ENCODE data around the gene C2CD5.
"Not testable (repeated sequence)": the region's sequence is repeated elsewhere in the genome, so short reads cannot be mapped to it uniquely, and the experiment has no call there.

C2CD5 gene

GRCh38 chr12:22481547-22482104 lies 62.7 kb downstream of the C2CD5 start:
- TF ChIP-seq EZH2phosphoT487 (conservative IDR thresholded peaks at IDR 0.05; ENCODE audit: low read length), result no peak
- TF ChIP-seq CTCF (IDR thresholded peaks at IDR 0.05; ENCODE audit: insufficient read depth, low read length, poor library complexity, severe bottlenecking), result no peak
- Histone ChIP-seq H3K4me3 (ENCODE audit: insufficient read depth, low read length, poor library complexity, severe bottlenecking) (no peak overlapping the region), H3K9ac (ENCODE audit: low read length) (no peak overlapping the region), H4K20me1 (ENCODE audit: low read depth, low read length) (no peaks in the 10 kb centered on the region), H2AFZ (ENCODE audit: low read depth, low read length, severe bottlenecking) (no peak overlapping the region), H3K4me2 (ENCODE audit: low read depth, low read length, poor library complexity, severe bottlenecking) (no peak overlapping the region), H3K9me3 (ENCODE audit: insufficient read depth, low read length) (no peaks in the 10 kb centered on the region), H3K79me2 (ENCODE audit: insufficient read depth, low read length) (no peaks in the 10 kb centered on the region), H3F3A (ENCODE audit: insufficient read depth) (peaks cover 3% of the 10 kb centered on the region; the same call in 1 of the 2 replicates), H3K27me3 (ENCODE audit: low read length) (no peaks in the 10 kb centered on the region), H3K27ac (ENCODE audit: low read depth, low read length) (no peak overlapping the region), H3K9me2 (replicated peaks; ENCODE audit: insufficient read depth, low read length) (no peaks in the 10 kb centered on the region), H3K36me3 (ENCODE audit: low read length) (peaks cover 11% of the 10 kb centered on the region; the same call in 1 of the 2 replicates)

- not testable (repeated sequence) for H3K4me2 ChIP-seq (ENCODE audit: low read depth, low read length, poor library complexity, severe bottlenecking); H4K20me1 ChIP-seq (ENCODE audit: low read depth, low read length); H3K79me2 ChIP-seq (ENCODE audit: insufficient read depth, low read length); H3K9me2 ChIP-seq (replicated peaks; ENCODE audit: insufficient read depth, low read length); H3K27ac ChIP-seq (ENCODE audit: low read depth, low read length); H2AFZ ChIP-seq (ENCODE audit: low read depth, low read length, severe bottlenecking); H3K4me3 ChIP-seq (ENCODE audit: insufficient read depth, low read length, poor library complexity, severe bottlenecking); H3F3A ChIP-seq (ENCODE audit: insufficient read depth); H3K9me3 ChIP-seq (ENCODE audit: insufficient read depth, low read length); H3K27me3 ChIP-seq (ENCODE audit: low read length); H3K9ac ChIP-seq (ENCODE audit: low read length)
- peaks cover 16% of the 10 kb centered on the region; the same call in 1 of the 2 replicates for H3K36me3 ChIP-seq (ENCODE audit: low read length)
Observed at GRCh38 chr12:22480814-22481213, 63.5 kb downstream of the C2CD5 start.

GRCh38 chr12:22480016-22480415 lies 64.3 kb downstream of the C2CD5 start:
- H3K9ac ChIP-seq (ENCODE audit: low read length), result no peak overlapping the region
- no peak overlapping the region for H3K4me3 ChIP-seq (ENCODE audit: insufficient read depth, low read length, poor library complexity, severe bottlenecking)
- no peaks in the 10 kb centered on the region for H3K9me3 ChIP-seq (ENCODE audit: insufficient read depth, low read length)
- no peak overlapping the region for H3K27ac ChIP-seq (ENCODE audit: low read depth, low read length)
- no peaks in the 10 kb centered on the region for H3K27me3 ChIP-seq (ENCODE audit: low read length)
- H3K36me3 ChIP-seq (ENCODE audit: low read length), result peaks cover 16% of the 10 kb centered on the region; the same call in 1 of the 2 replicates
- H3K79me2 ChIP-seq (ENCODE audit: insufficient read depth, low read length), result no peaks in the 10 kb centered on the region
- no peaks in the 10 kb centered on the region for H3K9me2 ChIP-seq (replicated peaks; ENCODE audit: insufficient read depth, low read length)
- no peak overlapping the region for H3K4me2 ChIP-seq (ENCODE audit: low read depth, low read length, poor library complexity, severe bottlenecking)
- H4K20me1 ChIP-seq (ENCODE audit: low read depth, low read length), result no peaks in the 10 kb centered on the region
- no peak for TF ChIP-seq EZH2phosphoT487 (conservative IDR thresholded peaks at IDR 0.05; ENCODE audit: low read length)
- no peak for TF ChIP-seq CTCF (IDR thresholded peaks at IDR 0.05; ENCODE audit: insufficient read depth, low read length, poor library complexity, severe bottlenecking)
- peaks cover 4% of the 10 kb centered on the region; the same call in 1 of the 2 replicates for H3F3A ChIP-seq (ENCODE audit: insufficient read depth)
- H2AFZ ChIP-seq (ENCODE audit: low read depth, low read length, severe bottlenecking), result no peak overlapping the region

- Histone ChIP-seq H3K9me3 (ENCODE audit: insufficient read depth, low read length) (no peaks in the 10 kb centered on the region), H3K4me2 (ENCODE audit: low read depth, low read length, poor library complexity, severe bottlenecking) (no peak overlapping the region), H3K9ac (ENCODE audit: low read length) (no peak overlapping the region), H2AFZ (ENCODE audit: low read depth, low read length, severe bottlenecking) (no peak overlapping the region), H3F3A (ENCODE audit: insufficient read depth) (peaks cover 2% of the 10 kb centered on the region; the same call in 1 of the 2 replicates), H3K27me3 (ENCODE audit: low read length) (no peaks in the 10 kb centered on the region), H3K36me3 (ENCODE audit: low read length) (peaks cover 24% of the 10 kb centered on the region; the same call in 1 of the 2 replicates), H4K20me1 (ENCODE audit: low read depth, low read length) (no peaks in the 10 kb centered on the region), H3K27ac (ENCODE audit: low read depth, low read length) (no peak overlapping the region), H3K79me2 (ENCODE audit: insufficient read depth, low read length) (no peaks in the 10 kb centered on the region), H3K4me3 (ENCODE audit: insufficient read depth, low read length, poor library complexity, severe bottlenecking) (no peak overlapping the region), H3K9me2 (replicated peaks; ENCODE audit: insufficient read depth, low read length) (no peaks in the 10 kb centered on the region)
- TF ChIP-seq EZH2phosphoT487 (conservative IDR thresholded peaks at IDR 0.05; ENCODE audit: low read length), result no peak
Observed at GRCh38 chr12:22477894-22478287, 66.5 kb downstream of the C2CD5 start.

Data from SU-DHL-6 (cell line).